H54 (cell line): ENCODE measurements around the gene MAP1LC3B.
"Not testable (repeated sequence)": the region's sequence is repeated elsewhere in the genome, so short reads cannot be mapped to it uniquely, and the experiment has no call there.

ENCODE experiments used
- DNase-seq: peaks from one replicate; pipeline ENCODE4 v3.0.0; 2011; ENCODE audit warnings: low spot score, mixed read lengths; ENCODE audit not compliant: insufficient read length
- FAIRE-seq: peaks from 3 replicates; lab custom pipeline; 2011; peaks lifted over from hg19 to GRCh38; lab: Jason Lieb, UNC
- POLR2A ChIP-seq: IDR thresholded peaks from 2 replicates; pipeline ENCODE4 v1.6.1; 2011; ENCODE audit warnings: low read depth, mild to moderate bottlenecking, low read length

The MAP1LC3B gene

DNA sequence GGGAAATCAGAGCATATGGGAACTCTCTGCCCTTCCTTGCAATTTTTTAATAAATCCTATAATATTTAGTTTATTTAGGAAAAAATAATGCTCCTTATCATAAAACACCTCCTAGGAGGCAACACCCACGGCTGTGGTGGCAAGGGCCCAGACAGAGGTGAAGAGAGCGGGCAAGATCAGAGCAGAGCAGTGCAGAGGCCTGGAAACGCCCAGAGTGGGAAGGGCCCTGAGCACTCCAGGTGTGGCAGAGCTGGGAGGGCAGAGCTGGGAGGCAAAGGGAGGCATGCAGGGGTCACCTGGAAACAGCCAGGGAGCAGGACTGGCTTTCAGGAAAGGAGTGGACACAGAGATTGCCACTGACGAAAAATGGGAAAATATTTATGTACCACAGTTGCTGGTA, 25.8 kb upstream of the MAP1LC3B start:
- no peak for FAIRE-seq
- TF ChIP-seq POLR2A = no peak
- no peak for DNase-seq

DNA sequence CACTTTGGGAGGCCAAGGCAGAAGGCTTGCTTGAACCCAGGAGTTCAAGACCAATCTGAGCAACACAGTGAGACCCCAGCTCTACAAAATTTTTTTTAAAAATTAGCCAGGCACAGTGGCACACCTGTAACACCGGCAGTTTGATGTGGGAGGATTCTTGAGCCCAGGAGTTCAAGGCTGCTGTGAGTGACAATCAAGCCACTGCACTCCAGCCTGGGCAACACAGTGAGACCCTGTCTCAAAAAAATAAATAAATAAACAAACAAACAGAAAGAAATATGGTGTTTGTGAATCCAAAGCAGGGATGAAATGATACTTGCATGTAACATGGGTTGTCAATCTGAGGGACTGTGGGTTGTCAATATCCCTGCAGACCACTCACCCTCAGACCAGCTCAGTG, 25.2 kb upstream of the MAP1LC3B start:
- no peak for TF ChIP-seq POLR2A
- FAIRE-seq (no peak), DNase-seq (no peak)

DNA sequence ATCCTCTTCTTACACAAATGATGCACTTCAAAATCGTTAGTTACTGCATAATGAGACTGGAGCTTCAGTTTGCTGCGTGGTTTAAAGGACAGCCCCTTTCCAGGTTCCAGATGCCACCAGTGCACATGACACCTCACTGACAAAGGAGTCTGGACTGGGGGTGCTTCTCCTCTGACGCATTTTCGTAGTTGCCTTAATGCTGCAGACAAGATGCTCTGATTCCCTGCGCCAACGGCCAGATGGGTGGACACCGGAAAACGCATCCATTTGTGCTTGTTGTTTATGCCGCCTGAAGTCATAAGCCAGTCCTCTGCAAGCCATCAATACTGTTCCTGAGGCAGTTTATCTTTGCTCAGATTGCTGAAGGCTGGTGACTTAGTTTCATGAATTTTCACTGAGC, 24.6 kb upstream of the MAP1LC3B start:
- no peak for FAIRE-seq
- TF ChIP-seq POLR2A = no peak
- DNase-seq = no peak

DNA sequence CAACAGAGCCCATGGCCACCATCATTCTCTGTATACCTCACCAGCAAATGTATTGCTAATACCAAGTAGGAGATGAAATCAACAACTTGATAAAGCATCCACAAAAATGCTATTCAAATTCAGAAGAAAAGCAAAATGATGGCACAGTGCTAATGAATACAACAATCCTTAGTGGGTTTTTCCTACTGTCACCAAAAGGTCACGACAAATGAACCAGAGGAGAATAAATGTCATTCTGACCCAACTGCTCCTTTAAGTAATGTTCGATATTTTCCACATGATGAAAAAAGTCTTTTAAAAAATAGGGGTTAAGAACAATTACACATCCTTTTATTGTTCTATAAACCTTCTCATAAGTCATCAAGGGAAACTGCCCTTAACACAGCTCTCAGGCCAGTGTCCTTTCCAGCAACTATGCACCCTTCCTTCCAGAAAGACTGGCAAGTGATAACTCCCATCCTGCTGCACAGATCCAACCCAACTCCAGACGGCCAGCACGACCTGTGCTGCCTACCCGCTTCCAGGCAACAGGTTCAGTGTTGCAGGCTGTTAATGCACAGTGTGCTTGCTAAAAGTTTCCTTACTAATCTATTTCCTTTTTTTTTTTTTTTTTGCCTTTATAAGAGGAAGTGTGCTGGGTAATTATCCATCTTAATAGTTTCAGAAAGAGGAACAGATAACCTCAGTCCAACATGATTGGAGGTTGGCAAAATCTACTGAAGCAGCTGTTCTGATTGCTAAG, 23.9 kb upstream of the MAP1LC3B start:
- TF ChIP-seq POLR2A = no peak
- FAIRE-seq (no peak), DNase-seq (no peak)

DNA sequence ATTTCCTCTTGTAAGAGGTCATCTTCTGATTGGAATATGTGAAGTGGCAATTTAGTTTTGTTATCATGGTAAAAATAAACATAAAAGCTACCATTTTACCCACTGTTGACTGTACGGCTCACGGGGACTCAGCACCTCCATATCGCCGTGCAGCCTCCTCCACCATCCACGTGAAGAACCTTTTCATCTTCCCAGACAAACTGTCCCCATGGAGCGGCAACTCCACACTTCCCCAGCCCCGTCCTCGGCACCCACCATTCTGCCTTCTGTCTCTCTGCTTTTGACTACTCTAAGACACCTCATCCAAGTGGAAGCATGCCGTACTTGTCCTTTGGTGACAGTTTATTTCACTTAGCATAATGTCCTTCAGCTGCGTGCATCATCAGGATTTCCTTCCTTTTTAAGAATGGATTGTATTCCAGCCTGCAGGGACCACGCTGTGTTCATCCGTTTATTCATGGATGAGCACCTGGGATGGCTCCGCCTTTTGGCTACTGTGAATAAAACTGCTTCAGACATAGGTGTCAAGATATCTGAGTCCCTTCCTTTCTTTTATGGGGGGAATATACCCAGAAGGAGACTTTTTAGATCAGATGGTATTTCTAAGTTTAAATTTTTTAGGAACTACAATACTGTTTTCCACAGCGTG, 22.9 kb upstream of the MAP1LC3B start:
- no peak for FAIRE-seq
- no peak for DNase-seq
- no peak for TF ChIP-seq POLR2A

DNA sequence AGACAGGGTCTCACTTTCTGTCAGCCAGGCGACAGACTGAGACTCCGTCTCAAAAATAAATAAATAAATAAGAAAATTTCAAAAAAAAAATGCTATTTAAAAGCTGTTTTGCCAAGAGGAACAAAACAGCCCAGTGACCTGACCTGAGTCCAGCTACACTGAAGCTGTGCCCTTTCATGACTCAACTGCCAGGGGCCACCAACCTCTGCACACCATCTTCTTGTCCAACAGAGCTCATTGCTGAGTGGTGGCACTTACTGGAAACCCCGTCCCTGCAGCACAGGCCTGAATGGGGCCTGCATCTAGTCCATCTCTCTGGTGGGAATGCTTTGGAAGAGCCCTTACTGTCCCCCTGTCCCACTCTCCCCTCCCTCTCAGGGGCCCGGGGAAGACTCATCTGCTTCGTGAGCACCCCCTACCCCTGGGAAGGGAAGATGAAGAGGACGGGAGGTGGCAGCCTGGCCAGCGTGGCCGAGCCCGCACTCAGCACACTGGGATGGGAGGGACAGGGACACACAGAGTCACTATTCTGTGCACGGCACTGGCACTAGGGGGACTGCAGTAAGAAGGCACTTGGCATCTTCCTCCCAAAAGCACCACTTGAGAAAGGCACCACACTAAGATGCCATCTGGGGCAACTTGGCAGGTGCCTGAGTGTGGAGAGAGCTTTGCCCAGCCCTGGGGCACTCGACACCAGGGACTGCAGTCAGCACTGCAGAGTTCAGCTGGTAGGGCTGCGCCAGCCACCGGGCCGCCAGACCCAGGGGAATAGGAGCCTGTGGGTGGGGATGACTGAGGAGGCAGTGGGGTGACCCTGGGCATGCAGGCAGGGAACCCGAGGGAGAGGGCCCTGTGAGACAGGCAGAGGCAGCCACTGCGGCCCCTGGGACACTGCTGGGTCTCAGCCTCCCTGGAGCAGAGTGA, 22.1 kb upstream of the MAP1LC3B start:
- TF ChIP-seq POLR2A = no peak
- FAIRE-seq (no peak), DNase-seq (no peak)

DNA sequence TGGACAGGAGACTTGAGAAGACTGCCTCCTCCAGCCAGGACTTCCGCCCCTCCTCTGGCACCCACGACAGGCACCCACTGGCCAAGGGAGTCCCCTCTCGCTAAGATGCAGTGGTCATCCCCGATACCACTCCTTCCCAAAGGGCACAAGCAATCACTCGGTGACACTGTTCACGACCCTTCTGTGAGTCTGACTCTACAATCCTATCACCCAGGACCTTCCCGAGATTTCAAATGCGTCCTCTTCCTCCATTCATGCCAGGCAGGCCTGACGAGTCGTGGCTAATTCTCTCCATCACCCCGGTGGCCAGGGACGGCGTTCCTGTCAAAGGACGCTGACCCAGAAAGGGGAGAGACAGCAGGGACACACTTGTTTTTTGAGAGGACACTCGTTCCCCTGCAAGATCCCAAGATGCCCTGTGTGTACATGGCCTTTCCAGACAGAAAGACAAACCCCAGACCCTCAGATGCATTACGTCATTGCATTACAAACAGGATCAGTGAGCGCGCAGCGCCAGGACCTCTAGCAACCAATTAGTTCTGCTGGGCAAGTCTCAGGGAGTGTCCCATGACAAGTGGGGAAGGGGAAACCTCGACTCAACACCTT, 20.8 kb upstream of the MAP1LC3B start:
- no peak for TF ChIP-seq POLR2A
- no peak for DNase-seq
- no peak for FAIRE-seq

DNA sequence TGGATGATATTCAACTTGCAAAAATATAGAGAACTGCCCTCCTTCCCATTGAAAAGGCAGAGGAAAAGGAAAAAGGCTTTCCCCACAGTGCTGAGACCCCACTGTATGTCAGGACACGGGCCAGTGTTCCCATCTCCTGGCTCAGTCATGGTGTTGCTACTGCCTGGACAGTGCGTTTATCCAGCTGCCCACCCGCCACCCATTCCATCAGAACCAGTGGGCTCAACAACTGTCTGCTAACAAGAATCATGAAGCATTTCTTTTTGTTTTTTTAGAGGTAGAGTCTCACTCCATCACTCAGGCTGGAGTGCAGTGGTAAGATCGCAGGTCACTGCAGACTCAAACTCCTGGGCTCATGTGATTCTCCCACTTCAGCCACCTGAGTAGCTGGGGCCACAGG, 19.8 kb upstream of the MAP1LC3B start:
- no peak for TF ChIP-seq POLR2A
- DNase-seq = no peak
- FAIRE-seq = no peak

DNA sequence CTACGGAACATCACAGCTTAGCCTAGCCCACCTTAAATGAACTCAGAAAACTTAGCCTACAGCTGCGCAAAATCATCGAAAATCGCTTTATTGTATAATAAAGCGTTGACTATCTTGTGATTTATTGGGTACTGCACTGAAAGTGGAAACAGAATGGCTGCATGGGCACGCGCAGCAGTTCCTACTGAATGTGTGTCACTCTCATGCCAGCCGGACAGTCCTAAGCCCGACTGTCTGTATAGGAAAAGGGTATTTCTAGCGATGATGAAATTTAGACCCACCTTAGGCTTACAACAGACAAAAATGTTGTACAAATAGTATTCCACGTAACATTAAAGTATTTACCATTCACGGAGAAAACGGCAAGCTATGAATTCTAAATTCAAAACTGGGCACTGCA, 17.8 kb upstream of the MAP1LC3B start:
- DNase-seq (no peak), FAIRE-seq (no peak)
- no peak for TF ChIP-seq POLR2A

DNA sequence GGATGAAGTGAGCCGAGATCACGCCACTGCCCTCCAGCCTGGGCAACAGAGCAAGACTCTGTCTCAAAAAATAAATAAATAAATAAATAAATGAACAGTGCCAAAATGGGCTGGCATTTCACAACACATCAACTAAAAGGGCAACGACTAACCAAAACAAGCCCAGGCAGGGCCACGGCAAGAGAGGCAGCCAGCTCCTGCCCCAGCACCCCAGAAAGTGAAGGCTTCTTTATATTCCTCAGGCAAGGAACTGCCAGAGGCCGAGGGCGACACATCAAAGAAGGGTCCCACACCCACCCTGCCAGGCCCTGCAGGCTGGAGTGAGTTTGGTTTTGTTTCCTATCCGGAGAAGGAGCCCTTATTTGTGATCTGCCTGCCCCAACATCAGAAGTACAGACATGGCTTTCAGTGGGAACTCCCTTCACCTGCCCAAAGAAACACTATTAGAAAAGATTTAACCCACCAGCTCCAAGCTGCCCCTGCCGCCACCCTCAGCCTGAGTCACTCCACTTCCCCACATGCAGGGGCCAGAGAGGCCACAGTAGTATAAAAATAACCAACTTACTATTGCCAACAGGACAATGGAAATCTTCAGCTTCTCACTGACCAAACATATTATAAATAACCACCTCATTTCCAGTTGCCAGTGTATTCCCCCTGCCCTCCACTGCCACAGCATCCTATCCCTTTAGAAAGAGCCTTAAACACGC, 16.6 kb upstream of the MAP1LC3B start:
- DNase-seq (no peak), FAIRE-seq (no peak)
- no peak for TF ChIP-seq POLR2A

DNA sequence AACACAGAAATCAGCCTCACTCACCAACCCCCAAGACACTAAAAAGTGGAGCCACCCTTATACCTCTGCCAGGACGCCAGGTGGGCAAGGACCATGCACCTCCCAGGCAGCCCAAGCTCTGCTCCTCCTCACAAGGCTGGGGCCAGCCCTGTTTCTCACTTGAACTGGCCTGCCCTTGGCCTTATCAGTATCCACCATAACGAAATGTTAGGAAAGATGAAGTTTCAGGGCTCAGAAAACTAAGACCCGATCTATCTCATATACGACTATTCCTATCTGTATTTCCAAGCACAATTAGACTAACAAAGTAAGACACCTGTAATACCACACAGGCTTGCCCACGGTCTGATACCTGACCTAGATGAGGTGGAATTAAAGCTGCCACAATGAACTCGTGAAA, 15.5 kb upstream of the MAP1LC3B start:
- DNase-seq = no peak

DNA sequence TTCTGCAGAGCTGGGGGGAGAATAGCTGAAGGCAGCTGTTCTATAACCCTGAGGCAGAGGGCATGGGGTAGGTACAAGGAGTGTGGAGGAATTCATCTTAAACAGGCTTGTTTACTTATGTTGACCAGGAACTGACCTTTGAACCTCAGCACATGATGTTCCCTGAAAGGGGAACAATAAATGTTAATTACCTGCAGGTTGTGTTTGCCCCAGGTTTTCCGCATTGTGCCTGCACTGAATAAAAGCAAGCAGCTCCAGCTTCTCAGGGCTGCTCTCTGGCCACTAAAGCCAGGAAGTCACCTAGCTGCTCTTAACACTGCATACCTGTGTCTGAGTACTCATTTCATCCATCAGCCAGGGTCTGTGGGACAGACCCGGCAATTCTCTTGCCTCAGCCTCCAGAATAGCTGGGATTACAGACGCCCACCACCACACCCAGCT, 12.8 kb upstream of the MAP1LC3B start:
- not testable (repeated sequence) for FAIRE-seq, DNase-seq

More for the DNA sequence above, 15.5 kb upstream of the MAP1LC3B start:
- FAIRE-seq = no peak
- TF ChIP-seq POLR2A = no peak

DNA sequence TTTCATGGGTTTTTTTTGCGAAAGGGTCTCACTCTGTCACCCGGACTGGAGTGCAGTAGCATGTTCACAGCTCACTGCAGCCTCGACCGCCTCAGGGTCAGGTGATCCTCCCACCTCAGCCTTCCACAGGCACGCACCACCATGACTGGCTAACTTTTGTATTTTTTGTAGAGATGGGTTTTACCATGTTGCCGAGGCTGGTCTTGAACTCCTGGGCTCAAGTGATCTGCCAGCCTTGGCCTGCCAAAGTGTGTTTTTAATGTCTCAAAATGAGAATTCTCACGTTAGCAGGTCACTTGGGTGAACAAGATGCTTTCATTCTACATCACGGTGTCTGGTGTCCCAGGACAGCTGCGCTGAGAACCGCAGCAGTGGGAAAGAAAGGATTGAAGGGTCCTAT, 11.7 kb upstream of the MAP1LC3B start:
- TF ChIP-seq POLR2A = no peak
- no peak for DNase-seq
- FAIRE-seq = no peak
